H1 (cell line): Measurements from ENCODE around the gene SPATA7. TPM values are rescaled to one million over a fixed set of nuclear protein-coding genes. Genes with fewer than 3 reads are reported as not detected.

Source experiments
- BCL11A ChIP-seq, 2 experiments: IDR thresholded peaks; one replicate each; pipeline ENCODE4 v1.6.1; 2011; ENCODE audit warnings: low read depth in 2 of 2, low read length in 2 of 2, mild to moderate bottlenecking in 2 of 2
- CBX8 ChIP-seq: fragments of 300-800, 300-1000 bp; sonication (generic); IDR thresholded peaks from 2 replicates; pipeline ENCODE4 v1.7.1; 2016; ENCODE audit warnings: low read depth, low read length, borderline replicate concordance
- CHD2 ChIP-seq: IDR thresholded peaks from 2 replicates; pipeline ENCODE4 v1.6.1; 2012; ENCODE audit warnings: low read length, improper control_type of control experiment
- CREB1 ChIP-seq: IDR thresholded peaks from 2 replicates; pipeline ENCODE4 v1.6.1; 2012; ENCODE audit warnings: inconsistent platforms
- CTCF ChIP-seq, 3 experiments: IDR thresholded peaks; 1 replicate in 2 of 3; 2 replicates in 1 of 3; pipeline versions ENCODE4 v1.5.1 to v1.6.1; 2011; ENCODE audit warnings: low read length in 3 of 3, mild to moderate bottlenecking in 3 of 3, inconsistent platforms in 2 of 3, low read depth in 1 of 3, moderate library complexity in 1 of 3; ENCODE audit not compliant: insufficient read depth in 1 of 3; ENCODE audit errors: control extremely low read depth in 1 of 3
- E2F6 ChIP-seq: IDR thresholded peaks from 2 replicates; pipeline ENCODE4 v1.6.1; 2012; ENCODE audit warnings: inconsistent platforms
- HDAC2 ChIP-seq, 2 experiments: fragments of 300-600 bp in 1 of 2; sonication (generic) in 1 of 2; IDR thresholded peaks; 2 replicates each; pipeline ENCODE4 v1.6.1; 2011 to 2012; ENCODE audit warnings: low read depth in 2 of 2, low read length in 2 of 2, mild to moderate bottlenecking in 2 of 2, moderate library complexity in 2 of 2, borderline replicate concordance in 1 of 2, inconsistent platforms in 1 of 2
- MAFK ChIP-seq: IDR thresholded peaks from 2 replicates; pipeline ENCODE4 v1.6.1; 2012; ENCODE audit warnings: low read depth, mild to moderate bottlenecking, improper control_type of control experiment, low read length
- POLR2A ChIP-seq, 2 experiments: IDR thresholded peaks; 1 replicate in 1 of 2; 2 replicates in 1 of 2; pipeline ENCODE4 v1.6.1; 2011; ENCODE audit warnings: low read depth in 2 of 2, low read length in 2 of 2, mild to moderate bottlenecking in 2 of 2; ENCODE audit errors: control extremely low read depth in 1 of 2
- polyA plus RNA-seq, 7 experiments: library from polyadenylated mRNA; depleted of rRNA in 3 of 7; stranded (reverse) in 5 of 7; unstranded in 2 of 7; fragments of >200 nt in 5 of 7; fragments of 200-250 nt in 2 of 7; gene quantifications; 1 replicate in 5 of 7; 2 replicates in 1 of 7; 4 replicates in 1 of 7; pipeline versions ENCODE4 v1.2.1 to v1.2.3, GENCODE V29; 2011 to 2013; ENCODE audit warnings: missing spikeins in 2 of 7, mixed read lengths in 2 of 7
- total RNA-seq: library from RNA; stranded (reverse); fragmentation: NEBNext Ultra II Directional; extraction: Animal tissue kit (Norgen Biotek cat#: 25700); gene quantifications from 2 replicates; pipeline ENCODE4 v1.2.1, GENCODE V29; 2021

SPATA7 gene
- total and polyA plus RNA-seq, 2 of the 8 experiments (the other 6 are each of a cell fraction or from before 2014, with no cell fraction given): 3.8 to 6.7 TPM

GRCh38 chr14:88473791-88474190 is 88.3 kb downstream of the SPATA7 start (continued):
- TF ChIP-seq E2F6 (no peak), HDAC2 (IDR thresholded peaks at IDR 0.05; ENCODE audit: borderline replicate concordance in 1 of 2, low read depth in 2 of 2, low read length in 2 of 2) (no peak), BCL11A (IDR thresholded peaks at IDR 0.05; ENCODE audit: low read depth in 2 of 2, low read length in 2 of 2) (no peak), MAFK (no peak), CHD2 (no peak), POLR2A (IDR thresholded peaks at IDR 0.05; ENCODE audit: control extremely low read depth in 1 of 2, low read depth in 2 of 2, low read length in 2 of 2) (no peak), CTCF (IDR thresholded peaks at IDR 0.05; ENCODE audit: control extremely low read depth in 1 of 3, insufficient read depth in 1 of 3, low read depth in 1 of 3, low read length in 3 of 3) (no peak), CREB1 (no peak), CBX8 (no peak)
